Uterus (tissue), 4 donors: ENCODE data around the gene BAHCC1. TPM values are rescaled to one million over a fixed set of nuclear protein-coding genes. Genes with fewer than 3 reads are reported as not detected.

Experiments used
- DNase-seq, 2 donors: peaks; one replicate each; pipeline ENCODE4 v3.0.0-alpha.2; 2019 to 2020
- H3K27ac ChIP-seq, 2 donors: fragments of 200-600 bp; sonication (generic); 1 replicate in 1 of 2; 2 replicates in 1 of 2; pipeline ENCODE4 v1.5.1; 2016 to 2018
- H3K27me3 ChIP-seq, 2 donors: fragments of 200-600 bp; sonication (generic); one replicate each; pipeline ENCODE4 v1.5.1; 2018 to 2019; ENCODE audit warnings: control low read depth in 1 of 2
- H3K36me3 ChIP-seq, 2 donors: fragments of 200-600 bp; sonication (generic); one replicate each; pipeline ENCODE4 v1.5.1; 2019; ENCODE audit warnings: control low read depth in 1 of 2
- H3K4me1 ChIP-seq, 2 donors: fragments of 200-600 bp; sonication (generic); one replicate each; pipeline ENCODE4 v1.5.1; 2018 to 2019; ENCODE audit warnings: control low read depth in 1 of 2
- H3K4me3 ChIP-seq, 2 donors: fragments of 200-600 bp; sonication (generic); 1 replicate in 1 of 2; 2 replicates in 1 of 2; pipeline ENCODE4 v1.5.1; 2018 to 2019; ENCODE audit warnings: mild to moderate bottlenecking in 1 of 2
- H3K9me3 ChIP-seq, 2 donors: fragments of 200-600 bp; sonication (generic); one replicate each; pipeline ENCODE4 v1.5.1; 2019; ENCODE audit warnings: control low read depth in 1 of 2
- POLR2A ChIP-seq, 2 donors: fragments of 450-650 bp; IDR thresholded peaks; one replicate each; pipeline ENCODE4 v1.6.1; 2016; ENCODE audit warnings: antibody characterized with exemption in 2 of 2, mild to moderate bottlenecking in 1 of 2, moderate library complexity in 1 of 2
- intact Hi-C: fragments of 100-400 bp; cut with DNase I; formaldehyde crosslinking; loops from one replicate; pipeline ENCODE4 v1.15.1; 2023; ENCODE audit warnings: low total_unique reads
- total RNA-seq, 4 donors: library from RNA; depleted of rRNA in 3 of 4; stranded (reverse); fragments of >200 nt in 3 of 4; gene quantifications; one replicate each; pipeline versions ENCODE4 v1.1.0 to v1.2.4, GENCODE V29; 2014 to 2023
- TF ChIP-seq, protein P1 (sequence below), 4 experiments: fragments of 200-600 bp in 2 of 4; fragments of 450-650 bp in 2 of 4; sonication (generic) in 2 of 4; IDR thresholded peaks; one replicate each; pipeline ENCODE4 v1.5.1; 2016 to 2019; ENCODE audit warnings: antibody characterized with exemption in 4 of 4, mild to moderate bottlenecking in 2 of 4, moderate library complexity in 1 of 4
- donor health status: DM: yes; HTN: yes; CAD: no.

BAHCC1 gene
- total RNA-seq, 4 donors from 2014 or later = 1.5 to 34.1 (median 8.5) TPM

- Histone ChIP-seq H3K4me3 (peak overlapping the region; percentile 52 to 63), H3K4me1 (peaks cover 0 to 23% of the 10 kb centered on the region in 2 donors), H3K36me3 (no peaks in the 10 kb centered on the region), H3K9me3 (no peaks in the 10 kb centered on the region), H3K27ac (peak overlapping the region; percentile 97), H3K27me3 (no peaks in the 10 kb centered on the region)
- DNase-seq = no peak
- TF ChIP-seq, protein P1, sequence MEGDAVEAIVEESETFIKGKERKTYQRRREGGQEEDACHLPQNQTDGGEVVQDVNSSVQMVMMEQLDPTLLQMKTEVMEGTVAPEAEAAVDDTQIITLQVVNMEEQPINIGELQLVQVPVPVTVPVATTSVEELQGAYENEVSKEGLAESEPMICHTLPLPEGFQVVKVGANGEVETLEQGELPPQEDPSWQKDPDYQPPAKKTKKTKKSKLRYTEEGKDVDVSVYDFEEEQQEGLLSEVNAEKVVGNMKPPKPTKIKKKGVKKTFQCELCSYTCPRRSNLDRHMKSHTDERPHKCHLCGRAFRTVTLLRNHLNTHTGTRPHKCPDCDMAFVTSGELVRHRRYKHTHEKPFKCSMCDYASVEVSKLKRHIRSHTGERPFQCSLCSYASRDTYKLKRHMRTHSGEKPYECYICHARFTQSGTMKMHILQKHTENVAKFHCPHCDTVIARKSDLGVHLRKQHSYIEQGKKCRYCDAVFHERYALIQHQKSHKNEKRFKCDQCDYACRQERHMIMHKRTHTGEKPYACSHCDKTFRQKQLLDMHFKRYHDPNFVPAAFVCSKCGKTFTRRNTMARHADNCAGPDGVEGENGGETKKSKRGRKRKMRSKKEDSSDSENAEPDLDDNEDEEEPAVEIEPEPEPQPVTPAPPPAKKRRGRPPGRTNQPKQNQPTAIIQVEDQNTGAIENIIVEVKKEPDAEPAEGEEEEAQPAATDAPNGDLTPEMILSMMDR (IDR thresholded peaks at IDR 0.05) = no peak
- TF ChIP-seq POLR2A (IDR thresholded peaks at IDR 0.05) = no peak
- intact Hi-C loops = loop anchor here (5.0 to 10.0 kb wide), 3 partner anchors 88 to 113 kb away; partner anchors contain the start of genes ACTG1 and SLC38A10
Observed at GRCh38 chr17:81399481-81400153, 4.4 kb downstream of the BAHCC1 start.

DNA sequence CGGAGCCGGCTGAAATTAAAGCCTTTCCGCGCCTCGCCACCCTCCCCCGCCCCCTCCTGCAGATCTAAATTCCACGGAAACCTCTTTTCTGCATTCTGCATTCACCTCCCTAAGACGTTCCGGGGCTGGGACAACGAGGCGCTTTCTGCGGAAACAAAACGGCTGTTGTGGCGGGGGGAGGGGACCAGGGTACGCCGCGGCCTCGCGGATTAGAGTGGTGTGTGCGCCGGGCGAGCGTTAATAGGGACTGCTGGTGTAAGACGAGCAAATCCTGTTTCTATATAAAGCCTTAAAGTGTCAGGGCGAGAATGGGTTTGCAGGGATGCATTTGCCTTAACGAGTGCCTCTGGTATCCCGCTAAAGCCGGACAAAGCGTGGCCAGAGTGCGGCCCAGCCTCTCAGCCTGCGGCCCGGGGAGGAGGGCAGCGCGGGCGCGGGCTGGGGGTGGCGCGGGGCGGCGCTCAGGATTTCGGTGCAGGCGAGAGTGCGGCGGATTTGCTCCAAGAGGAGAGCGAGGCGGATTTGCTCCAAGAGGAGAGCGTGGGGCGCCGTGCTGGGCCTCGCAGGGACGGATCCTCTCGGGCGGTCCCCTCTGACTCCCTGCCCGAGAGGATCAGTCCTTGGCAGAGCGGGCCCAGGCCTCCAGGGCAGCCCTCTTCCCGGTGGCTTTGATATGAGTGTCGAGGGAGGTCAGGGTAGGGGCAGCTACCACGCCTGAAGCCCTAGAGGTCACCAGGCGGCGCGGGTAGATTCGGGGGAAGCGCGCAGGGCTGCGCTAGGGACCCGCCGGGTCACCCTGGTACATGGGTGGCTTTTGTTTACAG is 5.1 kb downstream of the BAHCC1 start:
- DNase-seq = no peak
- peaks cover 0 to 23% of the 10 kb centered on the region in 2 donors for H3K4me1 ChIP-seq
- H3K4me3 ChIP-seq = peak overlapping the region; percentile 52 to 63
- no peaks in the 10 kb centered on the region for H3K36me3 ChIP-seq
- H3K27me3 ChIP-seq = no peaks in the 10 kb centered on the region
- H3K27ac ChIP-seq = peak overlapping the region; percentile 97
- no peaks in the 10 kb centered on the region for H3K9me3 ChIP-seq
- intact Hi-C loops = loop anchor here (10.0 kb wide), 1 partner anchor 106 kb away; the partner anchor contains the start of gene SLC38A10
- TF ChIP-seq POLR2A (IDR thresholded peaks at IDR 0.05) = no peak
- TF ChIP-seq, protein P1 (IDR thresholded peaks at IDR 0.05) = no peak

- peaks cover 0 to 29% of the 10 kb centered on the region in 2 donors for H3K4me1 ChIP-seq
- H3K4me3 ChIP-seq = peak overlapping the region in 1 of 2 donors; percentile 52
- H3K27ac ChIP-seq = peak overlapping the region; percentile 97
- no peaks in the 10 kb centered on the region for H3K27me3 ChIP-seq
- H3K36me3 ChIP-seq = no peaks in the 10 kb centered on the region
- TF ChIP-seq POLR2A (IDR thresholded peaks at IDR 0.05) = no peak
- TF ChIP-seq, protein P1 (IDR thresholded peaks at IDR 0.05) = no peak
- intact Hi-C loops = loop anchor here (10.0 kb wide), 1 partner anchor 106 kb away; the partner anchor contains the start of gene SLC38A10
- DNase-seq = no peak
- H3K9me3 ChIP-seq = no peaks in the 10 kb centered on the region
Observed at GRCh38 chr17:81400996-81401722, 5.9 kb downstream of the BAHCC1 start.

GRCh38 chr17:81401723-81402529 is 6.7 kb downstream of the BAHCC1 start:
- Histone ChIP-seq H3K36me3 (no peaks in the 10 kb centered on the region), H3K9me3 (no peaks in the 10 kb centered on the region), H3K27me3 (no peaks in the 10 kb centered on the region), H3K27ac (peak overlapping the region; percentile 97), H3K4me3 (no peak overlapping the region), H3K4me1 (peaks cover 0 to 34% of the 10 kb centered on the region in 2 donors)
- intact Hi-C loops = loop anchor here (10.0 kb wide), 1 partner anchor 107 kb away; the partner anchor contains the start of gene SLC38A10
- TF ChIP-seq, protein P1 (IDR thresholded peaks at IDR 0.05) = peak in 1 of 4 experiments; percentile 30
- no peak for TF ChIP-seq POLR2A (IDR thresholded peaks at IDR 0.05)
- no peak for DNase-seq
